ENCODE results near the gene ADAMTS1.

DNA sequence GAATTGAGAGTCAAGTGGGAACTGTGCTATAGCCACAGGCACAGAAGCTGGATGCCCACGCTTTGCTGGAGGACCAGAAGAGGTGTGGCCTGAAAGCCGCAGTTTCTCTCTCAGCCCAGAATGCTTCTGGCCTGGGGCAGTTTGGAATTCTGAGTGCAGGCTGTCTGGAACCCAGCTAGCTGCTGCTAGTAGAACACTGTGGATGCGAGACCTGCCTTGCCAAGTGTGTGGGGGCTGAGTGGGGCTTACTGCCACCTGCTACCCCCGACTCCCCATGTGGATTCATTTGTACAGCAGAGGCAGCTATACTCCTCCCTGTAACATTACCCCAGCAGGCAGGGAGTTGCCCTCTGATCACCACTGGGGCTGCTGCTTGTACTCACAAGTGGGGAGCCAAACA, 12.2 kb downstream of the ADAMTS1 start:
- TF ChIP-seq, protein P1, sequence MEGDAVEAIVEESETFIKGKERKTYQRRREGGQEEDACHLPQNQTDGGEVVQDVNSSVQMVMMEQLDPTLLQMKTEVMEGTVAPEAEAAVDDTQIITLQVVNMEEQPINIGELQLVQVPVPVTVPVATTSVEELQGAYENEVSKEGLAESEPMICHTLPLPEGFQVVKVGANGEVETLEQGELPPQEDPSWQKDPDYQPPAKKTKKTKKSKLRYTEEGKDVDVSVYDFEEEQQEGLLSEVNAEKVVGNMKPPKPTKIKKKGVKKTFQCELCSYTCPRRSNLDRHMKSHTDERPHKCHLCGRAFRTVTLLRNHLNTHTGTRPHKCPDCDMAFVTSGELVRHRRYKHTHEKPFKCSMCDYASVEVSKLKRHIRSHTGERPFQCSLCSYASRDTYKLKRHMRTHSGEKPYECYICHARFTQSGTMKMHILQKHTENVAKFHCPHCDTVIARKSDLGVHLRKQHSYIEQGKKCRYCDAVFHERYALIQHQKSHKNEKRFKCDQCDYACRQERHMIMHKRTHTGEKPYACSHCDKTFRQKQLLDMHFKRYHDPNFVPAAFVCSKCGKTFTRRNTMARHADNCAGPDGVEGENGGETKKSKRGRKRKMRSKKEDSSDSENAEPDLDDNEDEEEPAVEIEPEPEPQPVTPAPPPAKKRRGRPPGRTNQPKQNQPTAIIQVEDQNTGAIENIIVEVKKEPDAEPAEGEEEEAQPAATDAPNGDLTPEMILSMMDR (IDR thresholded peaks at IDR 0.05) = no peak
- TF ChIP-seq POLR2A (IDR thresholded peaks at IDR 0.05) (no peak), POLR2AphosphoS5 (IDR thresholded peaks at IDR 0.05) (no peak)

Measured in suprapubic skin (tissue), 4 donors.